H1 (cell line): ENCODE data around the gene CSKMT. TPM values are rescaled to one million over a fixed set of nuclear protein-coding genes. Genes with fewer than 3 reads are reported as not detected.
A peak's percentile ranks its signal among the peaks of the same experiment; 100 is the strongest.

Source experiments
- CTCF ChIA-PET: fragments of 300-600 bp; sonication (Branson Sonifier 250); formaldehyde crosslinking; loops from one replicate; lab custom pipeline; 2021; ENCODE audit not compliant: partially characterized antibody; lab: Charles Lee
- POLR2A ChIA-PET: fragments of 300-600 bp; sonication (Branson Sonifier 250); formaldehyde crosslinking; loops from one replicate; lab custom pipeline; 2021; ENCODE audit warnings: inconsistent platforms; ENCODE audit not compliant: partially characterized antibody; lab: Charles Lee
- DNase-seq, 2 experiments: peaks; one replicate each; pipeline versions ENCODE4 v3.0.0 to v3.0.0-alpha.2; 2010 to 2022; ENCODE audit warnings: low spot score in 2 of 2, low read depth in 1 of 2, mixed read lengths in 1 of 2
- FAIRE-seq: peaks from 2 replicates; lab custom pipeline; 2011; peaks lifted over from hg19 to GRCh38; lab: Jason Lieb, UNC
- H2AFZ ChIP-seq: 2 replicates; pipeline ENCODE4 v1.8.1; 2012; ENCODE audit warnings: low read length, inconsistent platforms
- H2AK5ac ChIP-seq: 2 replicates; pipeline ENCODE4 v1.6.1; 2013; ENCODE audit warnings: low read depth, low read length
- H2BK120ac ChIP-seq: replicated peaks from 2 replicates; pipeline ENCODE3; 2013; ENCODE audit warnings: low read depth, low read length, inconsistent platforms
- H2BK12ac ChIP-seq: 2 replicates; pipeline ENCODE4 v1.6.1; 2013; ENCODE audit warnings: low read depth, low read length
- H2BK15ac ChIP-seq: 2 replicates; pipeline ENCODE4 v1.6.1; 2013; ENCODE audit warnings: low read length
- H2BK20ac ChIP-seq: 2 replicates; pipeline ENCODE4 v1.6.1; 2013; ENCODE audit warnings: low read length
- H2BK5ac ChIP-seq: 2 replicates; pipeline ENCODE4 v1.6.1; 2013; ENCODE audit warnings: low read depth, low read length
- H3K14ac ChIP-seq: 2 replicates; pipeline ENCODE4 v1.6.1; 2013; ENCODE audit warnings: inconsistent platforms; ENCODE audit not compliant: insufficient read length
- H3K18ac ChIP-seq: 2 replicates; pipeline ENCODE4 v1.6.1; 2013; ENCODE audit warnings: low read length; ENCODE audit errors: extremely low read depth
- H3K23ac ChIP-seq: 2 replicates; pipeline ENCODE4 v1.6.1; 2013; ENCODE audit warnings: inconsistent platforms; ENCODE audit not compliant: insufficient read length
- H3K23me2 ChIP-seq: 2 replicates; pipeline ENCODE4 v1.6.1; 2013; ENCODE audit warnings: low read depth, low read length
- H3K27ac ChIP-seq: 2 replicates; pipeline ENCODE4 v1.6.1; 2011; ENCODE audit warnings: low read depth, low read length, inconsistent platforms
- H3K27me3 ChIP-seq, 4 experiments: replicated peaks in 1 of 4; 1 replicate in 1 of 4; 2 replicates in 3 of 4; pipeline versions ENCODE4 v1.6.1 to v1.8.1; 2011 to 2013; ENCODE audit warnings: low read length in 3 of 4, mild to moderate bottlenecking in 3 of 4, inconsistent platforms in 2 of 4, mixed read lengths in 2 of 4, moderate library complexity in 1 of 4; ENCODE audit not compliant: control insufficient read depth in 3 of 4, insufficient read depth in 3 of 4; ENCODE audit errors: extremely low read depth in 1 of 4
- H3K36me3 ChIP-seq, 4 experiments: 2 replicates each; pipeline versions ENCODE4 v1.6.1 to v1.8.1; 2011 to 2013; ENCODE audit warnings: mild to moderate bottlenecking in 4 of 4, low read length in 3 of 4, moderate library complexity in 2 of 4, control low read depth in 1 of 4, inconsistent platforms in 1 of 4; ENCODE audit not compliant: insufficient read depth in 4 of 4, control insufficient read depth in 2 of 4
- H3K4ac ChIP-seq: replicated peaks from 2 replicates; pipeline ENCODE3; 2013; ENCODE audit warnings: low read length, low read depth, mixed read lengths, inconsistent platforms; ENCODE audit not compliant: insufficient read length
- H3K4me1 ChIP-seq, 4 experiments: replicated peaks in 1 of 4; 1 replicate in 1 of 4; 2 replicates in 3 of 4; pipeline versions ENCODE4 v1.6.1 to v1.8.1; 2011 to 2013; ENCODE audit warnings: low read length in 3 of 4, inconsistent platforms in 2 of 4, mixed read lengths in 1 of 4; ENCODE audit not compliant: insufficient read depth in 4 of 4, control insufficient read depth in 3 of 4
- H3K4me2 ChIP-seq, 2 experiments: 2 replicates each; pipeline versions ENCODE4 v1.6.1 to v1.8.1; 2011 to 2013; ENCODE audit warnings: low read depth in 2 of 2, low read length in 2 of 2, control low read depth in 1 of 2, inconsistent platforms in 1 of 2, mild to moderate bottlenecking in 1 of 2; ENCODE audit not compliant: insufficient read depth in 1 of 2
- H3K4me3 ChIP-seq, 4 experiments: fragments of 200-600, 300-600 bp in 1 of 4; sonication (generic), shearing (Covaris generic), sonication (Bioruptor Twin) in 1 of 4; 2 replicates each; pipeline versions ENCODE4 v1.5.1 to v1.8.1; 2011 to 2016; ENCODE audit warnings: low read length in 4 of 4, low read depth in 3 of 4, control low read depth in 2 of 4, inconsistent platforms in 2 of 4, mild to moderate bottlenecking in 2 of 4, mixed read lengths in 1 of 4, moderate library complexity in 1 of 4; ENCODE audit not compliant: insufficient read depth in 2 of 4; ENCODE audit errors: extremely low read depth in 1 of 4
- H3K56ac ChIP-seq: replicated peaks from 2 replicates; pipeline ENCODE3; 2013; ENCODE audit warnings: low read depth, mild to moderate bottlenecking, mixed read lengths, low read length, inconsistent platforms; ENCODE audit not compliant: insufficient read length
- H3K79me1 ChIP-seq: 2 replicates; pipeline ENCODE4 v1.6.1; 2013; ENCODE audit warnings: low read depth, low read length, control low read depth
- H3K79me2 ChIP-seq, 2 experiments: 2 replicates each; pipeline versions ENCODE4 v1.6.1 to v1.8.1; 2012 to 2013; ENCODE audit warnings: low read length in 2 of 2, mild to moderate bottlenecking in 2 of 2, inconsistent platforms in 1 of 2; ENCODE audit not compliant: insufficient read depth in 2 of 2, control insufficient read depth in 1 of 2
- H3K9ac ChIP-seq, 4 experiments: replicated peaks in 1 of 4; 1 replicate in 1 of 4; 2 replicates in 3 of 4; pipeline versions ENCODE4 v1.6.1 to v1.8.1; 2011 to 2013; ENCODE audit warnings: low read depth in 3 of 4, low read length in 3 of 4, control low read depth in 2 of 4, mild to moderate bottlenecking in 2 of 4, moderate library complexity in 2 of 4, inconsistent platforms in 1 of 4; ENCODE audit errors: extremely low read depth in 1 of 4
- H3K9me3 ChIP-seq, 2 experiments: 2 replicates each; pipeline versions ENCODE4 v1.6.1 to v1.8.1; 2012 to 2013; ENCODE audit warnings: mild to moderate bottlenecking in 2 of 2, moderate library complexity in 2 of 2, control low read depth in 1 of 2, inconsistent platforms in 1 of 2, low read depth in 1 of 2, low read length in 1 of 2, mixed read lengths in 1 of 2; ENCODE audit not compliant: insufficient read depth in 2 of 2
- H4K20me1 ChIP-seq, 2 experiments: replicated peaks in 1 of 2; 2 replicates each; pipeline versions ENCODE3 to v1.8.1; 2011 to 2013; ENCODE audit warnings: inconsistent platforms in 2 of 2, low read length in 2 of 2, mild to moderate bottlenecking in 1 of 2; ENCODE audit not compliant: insufficient read depth in 2 of 2, control insufficient read depth in 1 of 2
- H4K5ac ChIP-seq: 2 replicates; pipeline ENCODE4 v1.6.1; 2013; ENCODE audit warnings: low read length, low read depth, mixed read lengths, inconsistent platforms; ENCODE audit not compliant: insufficient read length
- H4K8ac ChIP-seq: 2 replicates; pipeline ENCODE4 v1.8.0; 2013; ENCODE audit warnings: mild to moderate bottlenecking, moderate library complexity, low read length, inconsistent platforms; ENCODE audit not compliant: insufficient read depth; ENCODE audit errors: extremely low read depth
- H4K91ac ChIP-seq: replicated peaks from 2 replicates; pipeline ENCODE3; 2013; ENCODE audit warnings: low read length, mixed read lengths, inconsistent platforms; ENCODE audit not compliant: insufficient read length
- ASH2L ChIP-seq: fragments of 200-600, 300-600 bp; sonication (generic); IDR thresholded peaks from one replicate; pipeline ENCODE4 v1.7.1; 2017; ENCODE audit warnings: low read length
- CHD2 ChIP-seq: IDR thresholded peaks from 2 replicates; pipeline ENCODE4 v1.6.1; 2012; ENCODE audit warnings: low read length, improper control_type of control experiment
- CTCF ChIP-seq, 3 experiments: IDR thresholded peaks; 1 replicate in 2 of 3; 2 replicates in 1 of 3; pipeline versions ENCODE4 v1.5.1 to v1.6.1; 2011; ENCODE audit warnings: low read length in 3 of 3, mild to moderate bottlenecking in 3 of 3, inconsistent platforms in 2 of 3, low read depth in 1 of 3, moderate library complexity in 1 of 3; ENCODE audit not compliant: insufficient read depth in 1 of 3; ENCODE audit errors: control extremely low read depth in 1 of 3
- POLR2A ChIP-seq, 2 experiments: IDR thresholded peaks; 1 replicate in 1 of 2; 2 replicates in 1 of 2; pipeline ENCODE4 v1.6.1; 2011; ENCODE audit warnings: low read depth in 2 of 2, low read length in 2 of 2, mild to moderate bottlenecking in 2 of 2; ENCODE audit errors: control extremely low read depth in 1 of 2
- SIN3A ChIP-seq, 2 experiments: IDR thresholded peaks in 1 of 2; conservative IDR thresholded peaks in 1 of 2; 2 replicates each; pipeline ENCODE4 v1.6.1; 2011 to 2012; ENCODE audit warnings: low read length in 2 of 2, improper control_type of control experiment in 1 of 2, low read depth in 1 of 2, mild to moderate bottlenecking in 1 of 2
- SP2 ChIP-seq: IDR thresholded peaks from 2 replicates; pipeline ENCODE4 v1.6.1; 2012; ENCODE audit warnings: mild to moderate bottlenecking, low read length, inconsistent platforms
- TAF7 ChIP-seq: optimal IDR thresholded peaks from 2 replicates; pipeline ENCODE3; 2011; ENCODE audit warnings: low read depth, mild to moderate bottlenecking, inconsistent platforms, low read length, moderate library complexity, borderline replicate concordance
- USF2 ChIP-seq: IDR thresholded peaks from 2 replicates; pipeline ENCODE4 v1.6.1; 2011; ENCODE audit warnings: low read length, improper control_type of control experiment
- WGBS, 2 experiments: shearing (Covaris generic) in 1 of 2; methylation state at CpG; one replicate each; pipeline versions ENCODE4 v1.1.6 to v1.1.7; 2013 to 2015; ENCODE audit warnings: low lambda C conversion rate in 2 of 2, mixed read lengths in 2 of 2, inconsistent platforms in 1 of 2, low coverage in 1 of 2, missing lambda C conversion rate in 1 of 2; ENCODE audit not compliant: insufficient replicate concordance in 2 of 2, insufficient coverage in 1 of 2, insufficient read length in 1 of 2; ENCODE audit errors: extremely low coverage in 1 of 2, missing lambda C conversion rate in 1 of 2; 5-methylcytosine and 5-hydroxymethylcytosine counted together
- polyA plus RNA-seq, 7 experiments: library from polyadenylated mRNA; depleted of rRNA in 3 of 7; stranded (reverse) in 5 of 7; unstranded in 2 of 7; fragments of >200 nt in 5 of 7; fragments of 200-250 nt in 2 of 7; gene quantifications; 1 replicate in 5 of 7; 2 replicates in 1 of 7; 4 replicates in 1 of 7; pipeline versions ENCODE4 v1.2.1 to v1.2.3, GENCODE V29; 2011 to 2013; ENCODE audit warnings: missing spikeins in 2 of 7, mixed read lengths in 2 of 7
- total RNA-seq: library from RNA; stranded (reverse); fragmentation: NEBNext Ultra II Directional; extraction: Animal tissue kit (Norgen Biotek cat#: 25700); gene quantifications from 2 replicates; pipeline ENCODE4 v1.2.1, GENCODE V29; 2021

Gene CSKMT
- total and polyA plus RNA-seq, 2 of the 8 experiments (the other 6 are each of a cell fraction or from before 2014, with no cell fraction given), result 12.0 to 66.1 TPM

- Histone ChIP-seq H3K4ac (no peak overlapping the region), H3K23me2 (peaks cover 4% of the 10 kb centered on the region; the same call in 1 of the 2 replicates), H4K5ac (no peak overlapping the region), H2BK120ac (no peak overlapping the region), H3K27me3 (no peaks in the 10 kb centered on the region), H3K4me1 (peaks cover 0 to 5% (median 0%) of the 10 kb centered on the region in 4 experiments; a peak in 1 of 7 replicates), H2AK5ac (no peak overlapping the region), H3K79me1 (no peaks in the 10 kb centered on the region), H3K9ac (no peak overlapping the region; a peak in 1 of 7 replicates), H2AFZ (no peak overlapping the region), H2BK5ac (no peak overlapping the region), H2BK20ac (no peak overlapping the region), H4K20me1 (peaks cover 0 to 3% of the 10 kb centered on the region in 2 experiments), H3K14ac (no peak overlapping the region), H3K4me3 (peak overlapping the region in 3 of 4 experiments; percentile 18 to 80 (median 23); a peak in 4 of 8 replicates), H4K91ac (no peak overlapping the region), H3K9me3 (no peaks in the 10 kb centered on the region), H3K79me2 (no peaks in the 10 kb centered on the region), H4K8ac (no peak overlapping the region), H3K18ac (no peak overlapping the region), H3K23ac (no peak overlapping the region), H3K56ac (no peak overlapping the region), H3K27ac (peak overlapping the region; percentile 46; the same call in 1 of the 2 replicates), H3K36me3 (peaks cover 17 to 26% (median 22%) of the 10 kb centered on the region in 4 experiments), H2BK12ac (no peak overlapping the region), H3K4me2 (peak overlapping the region; percentile 59 to 66), H2BK15ac (no peak overlapping the region)
- ChIA-PET CTCF (interaction anchor here (0.7 to 3.5 kb wide), 9 partner anchors 12 to 824 kb away, joined by 3 to 25 read pairs (median 4); partner anchors contain the start of genes C11orf98 and CSKMT), POLR2A (interaction anchor here (0.6 to 8.6 kb wide), 28 partner anchors 9 to 233 kb away, joined by 3 to 83 read pairs (median 6); partner anchors contain the start of genes BSCL2, C11orf98, CSKMT and EEF1G)
- DNase-seq (no peak), FAIRE-seq (no peak)
- 94% methylated on average over 7 of the region's 7 CpGs; no CpG with 5 or more reads in 1 of the 2 experiments for WGBS, 2 experiments
- TF ChIP-seq USF2 (no peak), TAF7 (no peak), CHD2 (no peak), CTCF (IDR thresholded peaks at IDR 0.05; ENCODE audit: control extremely low read depth in 1 of 3, insufficient read depth in 1 of 3, low read depth in 1 of 3, low read length in 3 of 3) (no peak), ASH2L (no peak), SIN3A (conservative IDR thresholded peaks at IDR 0.05 in 1 of 2, IDR thresholded peaks at IDR 0.05 in 1 of 2; ENCODE audit: low read depth in 1 of 2, low read length in 2 of 2) (no peak), SP2 (no peak), POLR2A (IDR thresholded peaks at IDR 0.05; ENCODE audit: control extremely low read depth in 1 of 2, low read depth in 2 of 2, low read length in 2 of 2) (no peak)
Observed at GRCh38 chr11:62622476-62623089, 42.5 kb upstream of the CSKMT start.
